ENCODE results near the gene CCNG2.

The CCNG2 gene

DNA sequence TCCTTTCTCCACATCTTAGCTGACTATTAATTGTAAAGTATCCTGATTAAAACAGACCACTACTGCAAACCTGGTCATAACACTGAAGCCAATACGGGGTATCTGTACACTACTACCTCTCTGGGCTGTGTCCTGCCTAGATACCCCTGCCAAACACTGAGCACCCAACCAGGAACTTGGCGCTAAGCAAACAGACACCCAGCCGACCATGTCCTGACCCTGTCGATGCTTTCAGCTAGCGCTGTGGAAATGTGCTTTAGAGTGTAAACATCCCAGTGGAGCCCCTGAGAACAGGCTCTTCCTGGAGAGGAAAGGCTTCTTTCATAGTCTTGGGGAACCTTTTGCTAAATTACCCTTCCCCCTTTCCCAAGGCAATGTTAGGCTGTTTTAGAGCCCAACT lies 52.9 kb downstream of the CCNG2 start:
- no peak for DNase-seq

DNA sequence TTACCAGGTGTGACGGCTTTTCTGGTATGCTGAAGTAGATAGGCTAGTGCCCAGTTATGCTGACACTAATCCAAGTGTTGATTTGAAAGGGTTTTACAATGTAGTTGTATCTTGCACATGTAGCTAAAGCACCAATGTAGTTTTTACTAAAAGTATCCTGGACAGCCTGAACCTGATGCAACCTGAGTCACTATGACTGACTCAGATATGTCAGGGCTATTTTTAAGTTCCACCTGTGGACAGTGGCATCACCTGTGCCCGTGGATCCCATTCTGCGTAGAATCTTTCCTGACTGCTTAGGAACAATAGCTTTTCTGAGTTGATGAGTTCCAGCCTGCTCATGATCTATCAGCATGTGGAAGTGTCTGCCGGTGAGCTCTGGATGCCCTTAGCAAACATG lies 58.1 kb downstream of the CCNG2 start:
- no peak for DNase-seq

DNA sequence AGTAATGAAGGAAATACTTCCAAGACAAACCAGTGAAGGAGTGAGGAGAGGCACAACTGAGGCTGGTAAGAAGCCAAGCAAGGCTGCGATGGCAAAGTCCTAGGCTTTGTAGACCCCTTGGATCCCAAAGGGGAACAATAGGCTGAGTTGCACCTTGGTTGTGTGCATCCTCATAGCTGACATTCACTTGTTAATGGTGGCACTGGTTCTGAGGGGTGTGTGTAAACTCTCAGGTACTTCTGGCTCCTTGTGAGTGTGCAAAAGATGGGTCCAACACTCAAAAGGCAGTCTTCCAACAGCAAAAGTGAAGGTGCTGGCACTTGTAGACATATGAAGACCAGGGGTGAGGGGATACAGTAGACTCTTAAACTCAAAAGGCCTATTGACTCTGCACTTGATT lies 60.5 kb downstream of the CCNG2 start:
- no peak for DNase-seq

DNA sequence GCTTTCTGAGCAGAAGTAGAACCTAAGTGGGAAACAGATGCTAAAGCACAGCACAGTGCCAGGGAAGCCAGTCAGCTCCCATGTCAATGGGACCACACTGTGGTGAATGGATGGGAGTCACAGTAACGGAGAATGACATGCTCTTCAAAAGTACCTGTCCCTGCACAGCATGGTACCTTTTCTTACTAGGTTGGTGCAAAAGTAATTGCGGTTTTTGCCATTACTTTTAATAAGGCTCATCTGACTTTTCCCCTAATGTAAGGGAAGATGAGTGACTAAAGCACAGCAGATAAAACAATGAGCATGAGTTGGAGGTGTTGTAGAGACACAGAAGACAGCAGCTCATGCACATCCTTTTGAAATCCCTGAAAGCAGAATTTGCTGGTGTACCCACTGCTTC lies 62.3 kb downstream of the CCNG2 start:
- no peak for DNase-seq
